ENCODE data around the gene MESP1.

GRCh38 chr15:89754361-89755154 is 3.5 kb upstream of the MESP1 start:
- no peak for TF ChIP-seq CTCF (IDR thresholded peaks at IDR 0.05)
- no peak for TF ChIP-seq POLR2A (IDR thresholded peaks at IDR 0.05)

All from testis (tissue), 2 donors.